SK-N-SH (cell line): ENCODE results near the gene AKAP11.

Experiments used
- FOXM1 ChIP-seq: IDR thresholded peaks from 2 replicates; pipeline ENCODE4 v1.4.0; 2012; ENCODE audit warnings: low read depth, mild to moderate bottlenecking
- MEF2A ChIP-seq: IDR thresholded peaks from 2 replicates; pipeline ENCODE4 v1.4.0; 2012; ENCODE audit warnings: low read depth, borderline replicate concordance
- POLR2AphosphoS5 ChIP-seq: IDR thresholded peaks from 2 replicates; pipeline ENCODE4 v1.6.1; 2012; ENCODE audit warnings: low read depth, low read length
- TAF1 ChIP-seq: IDR thresholded peaks from 2 replicates; pipeline ENCODE4 v1.6.1; 2012; ENCODE audit warnings: low read depth, mild to moderate bottlenecking, low read length, moderate library complexity, borderline replicate concordance
- ZBTB33 ChIP-seq: IDR thresholded peaks from 2 replicates; pipeline ENCODE4 v1.4.0; 2012; ENCODE audit warnings: low read depth, borderline replicate concordance
- TF ChIP-seq, protein P1 (sequence below): fragments of 200-600 bp; sonication (generic); IDR thresholded peaks from 2 replicates; pipeline ENCODE4 v1.6.1; 2017; ENCODE audit warnings: antibody characterized with exemption, mild to moderate bottlenecking, moderate library complexity

GRCh38 chr13:42324704-42325103, 52.8 kb downstream of the AKAP11 start:
- no peak for TF ChIP-seq ZBTB33
- TF ChIP-seq, protein P1, sequence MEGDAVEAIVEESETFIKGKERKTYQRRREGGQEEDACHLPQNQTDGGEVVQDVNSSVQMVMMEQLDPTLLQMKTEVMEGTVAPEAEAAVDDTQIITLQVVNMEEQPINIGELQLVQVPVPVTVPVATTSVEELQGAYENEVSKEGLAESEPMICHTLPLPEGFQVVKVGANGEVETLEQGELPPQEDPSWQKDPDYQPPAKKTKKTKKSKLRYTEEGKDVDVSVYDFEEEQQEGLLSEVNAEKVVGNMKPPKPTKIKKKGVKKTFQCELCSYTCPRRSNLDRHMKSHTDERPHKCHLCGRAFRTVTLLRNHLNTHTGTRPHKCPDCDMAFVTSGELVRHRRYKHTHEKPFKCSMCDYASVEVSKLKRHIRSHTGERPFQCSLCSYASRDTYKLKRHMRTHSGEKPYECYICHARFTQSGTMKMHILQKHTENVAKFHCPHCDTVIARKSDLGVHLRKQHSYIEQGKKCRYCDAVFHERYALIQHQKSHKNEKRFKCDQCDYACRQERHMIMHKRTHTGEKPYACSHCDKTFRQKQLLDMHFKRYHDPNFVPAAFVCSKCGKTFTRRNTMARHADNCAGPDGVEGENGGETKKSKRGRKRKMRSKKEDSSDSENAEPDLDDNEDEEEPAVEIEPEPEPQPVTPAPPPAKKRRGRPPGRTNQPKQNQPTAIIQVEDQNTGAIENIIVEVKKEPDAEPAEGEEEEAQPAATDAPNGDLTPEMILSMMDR, result no peak
- TF ChIP-seq MEF2A, result no peak
- no peak for TF ChIP-seq FOXM1
- no peak for TF ChIP-seq TAF1
- TF ChIP-seq POLR2AphosphoS5, result no peak
